ENCODE data around the gene SPNS1.
A peak's percentile ranks its signal among the peaks of the same experiment; 100 is the strongest.
"Not testable (repeated sequence)": the region's sequence is repeated elsewhere in the genome, so short reads cannot be mapped to it uniquely, and the experiment has no call there.

SPNS1 gene

DNA sequence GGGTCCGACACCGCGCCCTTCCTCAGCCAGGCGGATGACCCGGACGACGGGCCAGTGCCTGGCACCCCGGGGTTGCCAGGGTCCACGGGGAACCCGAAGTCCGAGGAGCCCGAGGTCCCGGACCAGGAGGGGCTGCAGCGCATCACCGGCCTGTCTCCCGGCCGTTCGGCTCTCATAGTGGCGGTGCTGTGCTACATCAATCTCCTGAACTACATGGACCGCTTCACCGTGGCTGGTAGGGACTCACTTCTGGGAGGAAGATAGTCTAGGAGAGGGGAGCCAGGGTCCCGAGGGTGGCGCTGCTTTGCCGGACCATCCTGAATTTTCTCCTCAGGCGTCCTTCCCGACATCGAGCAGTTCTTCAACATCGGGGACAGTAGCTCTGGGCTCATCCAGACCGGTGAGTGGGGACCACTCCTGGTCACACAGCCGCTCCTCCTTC, 601 bp downstream of the SPNS1 start:
- no peak for DNase-seq (ENCODE audit: low read depth)
- peak overlapping the region; percentile 96 for H3K4me3 ChIP-seq (ENCODE audit: low read depth, low read length)
- TF ChIP-seq, protein P1, sequence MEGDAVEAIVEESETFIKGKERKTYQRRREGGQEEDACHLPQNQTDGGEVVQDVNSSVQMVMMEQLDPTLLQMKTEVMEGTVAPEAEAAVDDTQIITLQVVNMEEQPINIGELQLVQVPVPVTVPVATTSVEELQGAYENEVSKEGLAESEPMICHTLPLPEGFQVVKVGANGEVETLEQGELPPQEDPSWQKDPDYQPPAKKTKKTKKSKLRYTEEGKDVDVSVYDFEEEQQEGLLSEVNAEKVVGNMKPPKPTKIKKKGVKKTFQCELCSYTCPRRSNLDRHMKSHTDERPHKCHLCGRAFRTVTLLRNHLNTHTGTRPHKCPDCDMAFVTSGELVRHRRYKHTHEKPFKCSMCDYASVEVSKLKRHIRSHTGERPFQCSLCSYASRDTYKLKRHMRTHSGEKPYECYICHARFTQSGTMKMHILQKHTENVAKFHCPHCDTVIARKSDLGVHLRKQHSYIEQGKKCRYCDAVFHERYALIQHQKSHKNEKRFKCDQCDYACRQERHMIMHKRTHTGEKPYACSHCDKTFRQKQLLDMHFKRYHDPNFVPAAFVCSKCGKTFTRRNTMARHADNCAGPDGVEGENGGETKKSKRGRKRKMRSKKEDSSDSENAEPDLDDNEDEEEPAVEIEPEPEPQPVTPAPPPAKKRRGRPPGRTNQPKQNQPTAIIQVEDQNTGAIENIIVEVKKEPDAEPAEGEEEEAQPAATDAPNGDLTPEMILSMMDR (IDR thresholded peaks at IDR 0.05; ENCODE audit: low read depth, low read length, missing control alignments), result no peak

DNA sequence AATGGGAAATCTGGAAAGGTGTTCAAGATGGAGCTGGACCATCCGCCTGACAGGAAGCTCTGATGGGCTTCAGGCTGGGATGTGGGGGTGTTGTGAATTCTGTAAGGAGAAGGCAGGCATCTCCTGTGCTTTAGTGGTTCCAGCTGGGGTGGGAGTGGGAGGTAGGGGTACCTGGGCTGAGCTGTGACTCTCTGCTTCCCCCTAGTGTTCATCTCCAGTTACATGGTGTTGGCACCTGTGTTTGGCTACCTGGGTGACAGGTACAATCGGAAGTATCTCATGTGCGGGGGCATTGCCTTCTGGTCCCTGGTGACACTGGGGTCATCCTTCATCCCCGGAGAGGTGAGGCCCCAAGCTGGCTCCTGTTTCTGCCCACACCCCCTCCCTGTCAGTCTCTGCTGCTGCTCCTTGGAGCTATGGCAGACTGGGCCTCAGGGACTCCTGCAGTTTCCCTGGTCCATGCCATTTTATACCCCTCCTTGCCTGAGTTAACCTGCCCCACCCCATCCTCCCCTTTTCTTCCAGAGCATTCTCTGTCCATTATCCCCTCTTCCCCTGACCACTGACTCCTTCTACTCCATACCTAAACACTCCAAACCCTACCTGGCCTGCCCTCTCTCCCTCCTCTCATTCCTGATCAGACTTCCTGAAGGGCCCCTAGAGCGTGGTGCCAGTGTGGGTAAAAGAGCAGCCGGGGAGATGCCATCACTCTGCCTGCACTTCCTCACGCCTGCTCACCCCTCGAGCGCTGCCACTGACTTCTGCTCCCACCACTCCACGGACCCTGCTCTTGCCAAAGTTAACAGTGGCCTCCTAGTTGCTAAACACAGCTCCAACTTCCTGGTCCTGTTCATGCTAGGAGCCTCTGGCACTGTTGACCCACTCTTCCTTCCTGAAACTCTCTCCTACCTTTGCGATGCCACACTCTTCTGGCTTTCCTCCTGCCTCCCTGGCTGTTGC, 3.4 kb downstream of the SPNS1 start:
- no peak for DNase-seq (ENCODE audit: low read depth)
- TF ChIP-seq, protein P1 (IDR thresholded peaks at IDR 0.05; ENCODE audit: low read depth, low read length, missing control alignments), result peak; percentile 84

DNA sequence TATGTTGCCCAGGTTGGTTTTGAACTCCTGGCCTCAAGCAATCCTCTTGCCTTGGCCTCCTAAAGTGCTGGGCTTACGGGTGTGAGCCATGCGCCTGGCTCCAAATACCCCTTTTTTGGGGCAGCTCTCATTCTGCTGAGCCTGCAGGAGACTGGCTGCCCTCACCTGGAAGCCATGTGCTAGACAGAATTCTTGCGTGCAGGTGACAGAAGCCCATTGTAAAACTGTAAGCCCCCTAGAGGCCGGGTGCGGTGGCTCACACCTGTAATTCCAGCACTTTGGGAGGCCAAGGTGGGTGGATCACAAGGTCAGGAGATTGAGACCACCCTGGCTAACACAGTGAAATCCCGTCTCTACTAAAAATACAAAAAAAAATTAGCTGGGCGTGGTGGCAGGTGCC, 5.8 kb downstream of the SPNS1 start:
- not testable (repeated sequence) for DNase-seq (ENCODE audit: low read depth); H3K4me3 ChIP-seq (ENCODE audit: low read depth, low read length)
- TF ChIP-seq, protein P1 (IDR thresholded peaks at IDR 0.05; ENCODE audit: low read depth, low read length, missing control alignments), result peak; percentile 20

More for the DNA sequence above, 3.4 kb downstream of the SPNS1 start:
- no peak overlapping the region for H3K4me3 ChIP-seq (ENCODE audit: low read depth, low read length)

DNA sequence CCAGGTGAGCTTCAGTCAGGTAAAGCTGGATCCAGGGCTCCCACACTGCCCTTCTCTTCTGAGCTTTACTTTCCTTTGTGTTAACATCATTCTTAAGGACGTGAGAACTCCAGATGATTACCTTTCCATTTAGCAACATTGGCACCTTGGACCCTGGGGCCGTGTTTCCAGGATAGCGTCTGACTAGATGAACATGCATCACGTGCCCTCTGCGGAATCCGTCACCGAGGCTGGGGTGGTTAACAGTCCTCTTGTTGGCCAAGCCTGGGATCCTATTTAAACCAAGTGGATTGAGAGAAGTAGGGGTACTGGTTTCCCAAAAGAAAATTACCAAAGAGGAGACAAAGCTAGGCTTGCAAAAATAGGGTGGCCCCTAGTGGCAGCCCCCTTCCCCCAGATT, 6.4 kb downstream of the SPNS1 start:
- H3K4me3 ChIP-seq (ENCODE audit: low read depth, low read length), result no peak overlapping the region
- TF ChIP-seq, protein P1 (IDR thresholded peaks at IDR 0.05; ENCODE audit: low read depth, low read length, missing control alignments), result no peak
- no peak for DNase-seq (ENCODE audit: low read depth)

DNA sequence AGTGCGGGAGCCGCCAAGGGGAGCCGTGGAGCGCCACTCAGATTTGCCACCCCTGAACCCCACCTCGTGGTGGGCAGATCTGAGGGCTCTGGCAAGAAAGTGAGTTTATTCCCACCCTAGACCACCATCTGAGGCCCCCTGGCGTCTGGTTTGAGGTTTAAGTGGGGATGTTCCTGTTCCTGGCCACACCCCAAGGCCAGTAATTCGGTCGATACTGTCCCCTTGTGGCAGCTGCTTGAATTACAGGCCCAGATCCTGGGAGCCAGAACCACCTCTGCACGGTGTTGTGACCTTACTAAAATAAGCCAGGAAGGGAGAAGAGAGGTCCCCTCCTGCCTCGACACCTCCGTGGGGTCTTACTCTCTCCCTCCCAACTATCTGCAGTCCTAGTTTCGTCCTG, 6.9 kb downstream of the SPNS1 start:
- TF ChIP-seq, protein P1 (IDR thresholded peaks at IDR 0.05; ENCODE audit: low read depth, low read length, missing control alignments), result peak; percentile 92
- H3K4me3 ChIP-seq (ENCODE audit: low read depth, low read length), result no peak overlapping the region
- DNase-seq (ENCODE audit: low read depth), result no peak

DNA sequence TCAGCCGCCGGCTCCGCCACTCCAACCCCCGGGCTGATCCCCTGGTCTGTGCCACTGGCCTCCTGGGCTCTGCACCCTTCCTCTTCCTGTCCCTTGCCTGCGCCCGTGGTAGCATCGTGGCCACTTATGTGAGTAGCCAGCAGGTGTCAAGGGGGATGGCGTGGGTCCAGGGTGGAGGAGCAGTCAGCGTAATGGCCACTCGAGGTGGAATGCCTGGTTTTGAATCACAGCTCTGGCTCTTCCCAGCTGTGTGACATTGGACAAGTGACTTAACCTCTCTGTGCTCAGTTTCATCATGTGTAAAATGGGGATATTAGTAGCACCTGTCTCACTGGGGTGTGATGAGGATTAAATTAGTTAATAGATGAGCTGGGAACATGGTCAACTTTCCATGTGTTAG, 7.8 kb downstream of the SPNS1 start:
- TF ChIP-seq, protein P1 (IDR thresholded peaks at IDR 0.05; ENCODE audit: low read depth, low read length, missing control alignments), result no peak
- no peak for DNase-seq (ENCODE audit: low read depth)
- no peak overlapping the region for H3K4me3 ChIP-seq (ENCODE audit: low read depth, low read length)
